Left kidney (tissue), 8 donors: ENCODE results near the gene ST3GAL3. TPM values are rescaled to one million over a fixed set of nuclear protein-coding genes. Genes with fewer than 3 reads are reported as not detected.

Source experiments
- DNase-seq: peaks from one replicate; pipeline ENCODE4 v3.0.0-alpha.2; 2013
- long read RNA-seq, 8 donors: transcript quantifications; one replicate each; lab custom pipeline, GENCODE V29; 2026
- polyA plus RNA-seq: library from polyadenylated mRNA; unstranded; fragments of 120-200 nt; gene quantifications from one replicate; pipeline ENCODE4 v1.2.1, GENCODE V29; 2013; ENCODE audit not compliant: insufficient read length

ST3GAL3 gene, protein sequence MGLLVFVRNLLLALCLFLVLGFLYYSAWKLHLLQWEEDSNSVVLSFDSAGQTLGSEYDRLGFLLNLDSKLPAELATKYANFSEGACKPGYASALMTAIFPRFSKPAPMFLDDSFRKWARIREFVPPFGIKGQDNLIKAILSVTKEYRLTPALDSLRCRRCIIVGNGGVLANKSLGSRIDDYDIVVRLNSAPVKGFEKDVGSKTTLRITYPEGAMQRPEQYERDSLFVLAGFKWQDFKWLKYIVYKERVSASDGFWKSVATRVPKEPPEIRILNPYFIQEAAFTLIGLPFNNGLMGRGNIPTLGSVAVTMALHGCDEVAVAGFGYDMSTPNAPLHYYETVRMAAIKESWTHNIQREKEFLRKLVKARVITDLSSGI
- 25.4 TPM for polyA plus RNA-seq
- long read RNA-seq, donor 1, partial matches to known transcripts: 0 of 11 reads
- long read RNA-seq, donor 1, other reads (novel, unspliced or antisense): 0 of 11 reads
- long read RNA-seq, donor 2, partial matches to known transcripts: 0 of 5 reads
- long read RNA-seq, donor 2, other reads (novel, unspliced or antisense): 0 of 5 reads
- long read RNA-seq, donor 3, partial matches to known transcripts: 0 of 6 reads
- long read RNA-seq, donor 3, other reads (novel, unspliced or antisense): 0 of 6 reads
- long read RNA-seq, donor 4: 0 reads
- long read RNA-seq, donor 5, partial matches to known transcripts: 0 of 6 reads
- long read RNA-seq, donor 5, other reads (novel, unspliced or antisense): 0 of 6 reads
- long read RNA-seq, donor 6, transcript ST3GAL3-205 (12 exons, 2,299 nt): major isoform, 9 of 14 reads
- long read RNA-seq, donor 6, partial matches to known transcripts: 0 of 14 reads
- long read RNA-seq, donor 6, other reads (novel, unspliced or antisense): 0 of 14 reads
- long read RNA-seq, donor 7, transcript ST3GAL3-205 (12 exons, 2,299 nt): major isoform, 7 of 15 reads
- long read RNA-seq, donor 7, partial matches to known transcripts: 0 of 15 reads
- long read RNA-seq, donor 7, other reads (novel, unspliced or antisense): 0 of 15 reads
- long read RNA-seq, donor 8, partial matches to known transcripts: 0 of 2 reads
- long read RNA-seq, donor 8, other reads (novel, unspliced or antisense): 0 of 2 reads

DNA sequence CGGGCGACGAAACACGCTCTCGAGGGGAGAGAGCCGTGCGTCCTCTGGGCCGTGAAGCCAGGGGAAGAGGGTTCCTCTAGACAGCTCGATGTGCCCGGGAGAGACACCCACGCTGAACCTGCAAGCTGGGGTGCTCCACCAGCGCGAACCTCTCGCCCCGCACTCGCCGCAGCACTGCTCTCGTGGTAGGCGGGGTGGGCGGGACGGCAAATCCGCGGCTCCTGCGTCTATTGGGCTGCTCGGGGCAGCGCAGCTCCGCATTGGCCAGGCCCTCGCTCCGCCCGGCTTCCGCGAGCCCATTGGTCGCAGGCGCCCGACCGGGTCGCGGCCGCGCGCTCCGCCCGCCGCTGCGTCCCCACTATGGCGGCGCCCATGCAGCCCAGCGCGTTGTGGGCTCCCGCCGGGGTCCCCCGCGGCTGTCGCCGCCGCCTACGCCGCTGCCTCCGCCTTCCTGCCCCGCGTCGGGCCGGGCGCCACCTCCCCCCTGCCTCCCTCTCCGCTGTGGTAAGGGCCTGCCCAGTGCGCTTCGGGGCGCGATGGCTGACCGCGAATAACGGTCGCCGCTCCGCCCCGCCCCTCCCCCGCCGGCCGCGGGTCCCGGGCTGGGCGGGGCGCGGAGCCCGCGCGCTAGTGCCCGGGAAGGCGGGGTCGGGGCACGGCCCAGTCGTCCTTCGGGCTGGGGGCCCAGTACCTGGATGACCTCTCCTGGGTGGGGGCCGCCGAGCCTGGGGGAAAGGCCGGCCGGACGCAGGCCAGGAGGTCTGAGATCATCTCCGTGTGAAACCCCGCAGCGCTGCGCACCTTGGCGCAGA, at the start of gene ST3GAL3:
Gene ST3GAL3 (plus strand): TSS at position 347 of the 812 bp plus-strand sequence. CDS start 28,727 bp downstream, outside the sequence.
- peak; percentile 87 for DNase-seq

DNA sequence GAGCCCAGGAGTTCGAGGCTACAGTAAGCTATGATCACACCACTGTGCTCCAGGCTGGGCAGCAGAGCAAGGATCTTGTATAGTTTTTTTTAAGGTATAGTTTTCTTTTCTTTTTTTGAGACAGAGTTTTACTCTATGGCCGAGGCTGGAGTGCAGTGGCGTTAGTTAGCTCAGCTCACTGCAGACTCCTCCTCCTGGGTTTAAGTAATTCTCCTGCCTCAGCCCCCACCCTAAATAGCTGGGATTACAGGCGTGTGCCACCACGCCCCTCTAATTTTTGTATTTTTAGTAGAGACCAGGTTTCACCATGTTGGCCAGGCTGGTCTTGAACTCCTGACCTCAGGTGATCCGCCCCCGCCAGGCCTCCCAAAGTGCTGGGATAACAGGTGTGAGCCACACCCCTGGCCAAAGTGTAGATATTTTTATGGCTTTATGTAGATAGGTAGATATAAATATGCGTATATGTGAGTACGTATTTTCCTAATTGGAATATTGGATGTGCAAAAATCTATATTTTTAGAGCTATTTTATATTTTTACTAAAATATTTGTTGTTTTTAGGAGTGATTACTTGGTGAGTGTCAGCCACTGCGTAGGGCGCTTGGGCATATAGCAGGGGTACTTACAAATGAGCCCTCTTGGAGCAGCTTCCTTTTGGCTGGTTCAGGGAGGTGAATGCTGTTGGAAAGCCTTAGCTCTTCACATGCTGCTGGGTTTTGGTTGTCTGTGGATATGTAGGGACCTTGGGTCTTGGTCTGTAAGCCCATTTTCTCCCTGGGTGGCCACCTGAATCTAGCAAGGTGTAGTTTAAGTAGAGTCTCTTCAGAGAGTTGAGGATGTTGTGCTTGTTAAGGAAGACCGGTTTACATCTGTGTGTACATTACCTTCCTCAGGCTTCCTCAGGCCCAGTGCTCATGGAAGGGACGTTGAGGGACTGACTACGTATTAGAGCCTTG, 47.8 kb upstream of the ST3GAL3 start:
- DNase-seq: no peak

DNA sequence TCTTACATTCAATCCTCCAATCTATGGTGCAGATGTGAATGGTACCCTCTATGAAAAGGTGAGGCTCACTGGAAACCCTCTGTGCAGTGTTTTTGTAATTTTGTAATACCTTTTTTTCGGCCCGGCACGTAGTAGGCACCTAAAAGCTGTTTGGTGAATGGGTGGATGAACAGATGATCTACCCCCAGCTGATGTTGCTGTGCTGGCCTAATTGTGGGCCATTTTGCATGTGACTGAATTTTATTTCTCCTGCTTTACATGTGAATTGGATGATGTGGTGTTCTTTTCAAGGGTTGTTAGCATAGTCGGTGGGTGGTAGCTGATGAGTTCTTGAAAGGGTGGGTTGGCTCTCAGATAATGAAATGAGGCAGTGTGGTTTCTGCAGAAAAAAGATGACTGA, 47.0 kb upstream of the ST3GAL3 start:
- no peak for DNase-seq

DNA sequence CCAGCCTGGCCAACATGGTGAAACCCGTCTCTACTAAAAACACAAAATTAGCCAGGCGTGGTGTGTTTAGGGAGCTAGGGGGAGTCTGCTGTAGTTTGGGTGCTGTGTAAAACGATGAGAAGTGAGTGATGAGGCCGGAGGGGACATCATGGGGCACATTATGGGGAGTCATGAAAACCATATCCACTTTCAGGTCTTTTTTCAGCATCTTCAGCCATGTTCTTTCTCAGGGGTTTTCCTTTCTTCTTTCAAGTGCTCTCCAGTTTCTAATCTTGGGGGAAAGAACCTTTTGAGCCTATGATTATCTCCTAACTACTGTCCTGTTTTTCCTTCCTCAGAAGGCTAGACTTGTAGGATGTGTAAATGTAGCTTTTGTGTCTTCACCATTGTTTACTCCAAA, 43.0 kb upstream of the ST3GAL3 start:
- no peak for DNase-seq

DNA sequence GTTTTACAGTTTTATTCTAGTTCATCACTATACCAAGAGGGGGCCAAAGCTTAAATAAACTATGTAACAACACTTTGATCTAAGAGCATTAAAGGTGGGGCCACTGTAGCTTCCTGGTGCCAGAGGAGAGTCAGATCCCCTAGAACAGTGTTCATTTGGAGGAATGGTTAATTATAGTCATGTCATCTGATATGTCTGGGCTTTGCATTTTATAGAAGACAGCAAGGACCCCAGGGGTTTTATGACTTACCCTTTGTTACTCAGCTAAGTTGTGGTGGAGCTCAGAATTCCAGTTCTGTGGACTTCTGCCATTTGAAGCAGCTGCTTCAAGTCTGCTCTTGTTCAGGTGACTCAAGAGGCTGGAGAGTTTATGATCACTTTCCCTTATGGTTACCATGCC, 40.7 kb upstream of the ST3GAL3 start:
- DNase-seq: no peak

DNA sequence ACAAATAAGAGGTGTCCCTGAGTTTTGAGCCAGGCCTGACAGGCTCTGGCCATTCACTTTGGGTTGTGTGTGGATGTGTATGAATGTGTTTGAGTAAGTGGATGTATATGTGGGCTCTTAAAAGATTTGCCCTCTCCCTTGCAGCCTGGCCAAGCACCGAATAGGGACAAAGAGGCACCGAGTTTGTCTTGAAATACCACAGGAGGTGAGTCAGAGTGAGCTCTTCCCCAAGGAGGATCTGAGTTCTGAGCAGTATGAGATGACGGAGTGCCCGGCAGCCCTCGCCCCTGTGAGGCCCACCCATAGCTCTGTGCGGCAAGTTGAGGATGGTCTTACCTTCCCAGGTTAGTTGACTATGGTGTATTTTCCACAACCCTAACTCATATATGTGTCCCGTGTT, 38.4 kb upstream of the ST3GAL3 start:
- DNase-seq: no peak

DNA sequence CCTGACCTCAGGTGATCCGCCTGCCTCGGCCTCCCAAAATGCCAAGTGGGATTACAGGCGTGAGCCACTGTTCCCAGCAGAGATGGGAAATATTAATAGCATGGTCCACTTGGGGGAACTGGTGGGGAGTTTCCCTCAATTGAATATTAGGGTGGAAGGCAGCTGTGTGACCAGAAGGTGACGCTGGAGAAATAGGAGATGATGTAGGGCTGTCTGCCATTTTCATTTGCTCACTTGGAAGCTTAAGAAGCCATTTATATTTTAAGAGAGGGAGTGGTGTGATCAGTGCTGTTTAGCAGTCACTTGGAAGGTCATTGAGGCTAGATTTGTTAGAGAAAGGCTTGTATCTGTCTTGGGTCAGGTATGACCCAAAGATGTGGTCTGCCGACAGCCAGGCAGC, 37.5 kb upstream of the ST3GAL3 start:
- no peak for DNase-seq

DNA sequence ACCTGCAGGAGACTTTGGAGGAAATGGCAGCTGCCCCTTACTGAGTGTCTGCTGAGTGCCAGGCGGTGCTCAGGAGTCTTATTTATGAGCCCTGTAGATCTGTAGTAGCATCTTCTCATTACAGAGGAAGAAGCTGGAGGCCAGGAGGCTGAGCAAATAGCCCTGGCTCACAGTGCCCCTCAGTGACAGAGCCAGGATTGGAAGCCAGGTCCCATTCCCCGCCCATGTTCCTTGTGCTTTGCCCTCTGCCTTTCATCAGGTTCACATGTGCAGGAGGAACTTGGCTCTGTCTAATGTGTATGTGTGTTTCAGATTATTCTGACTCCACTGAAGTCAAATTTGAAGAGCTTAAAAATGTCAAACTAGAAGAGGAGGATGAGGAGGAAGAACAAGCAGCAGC, 36.1 kb upstream of the ST3GAL3 start:
- no peak for DNase-seq

DNA sequence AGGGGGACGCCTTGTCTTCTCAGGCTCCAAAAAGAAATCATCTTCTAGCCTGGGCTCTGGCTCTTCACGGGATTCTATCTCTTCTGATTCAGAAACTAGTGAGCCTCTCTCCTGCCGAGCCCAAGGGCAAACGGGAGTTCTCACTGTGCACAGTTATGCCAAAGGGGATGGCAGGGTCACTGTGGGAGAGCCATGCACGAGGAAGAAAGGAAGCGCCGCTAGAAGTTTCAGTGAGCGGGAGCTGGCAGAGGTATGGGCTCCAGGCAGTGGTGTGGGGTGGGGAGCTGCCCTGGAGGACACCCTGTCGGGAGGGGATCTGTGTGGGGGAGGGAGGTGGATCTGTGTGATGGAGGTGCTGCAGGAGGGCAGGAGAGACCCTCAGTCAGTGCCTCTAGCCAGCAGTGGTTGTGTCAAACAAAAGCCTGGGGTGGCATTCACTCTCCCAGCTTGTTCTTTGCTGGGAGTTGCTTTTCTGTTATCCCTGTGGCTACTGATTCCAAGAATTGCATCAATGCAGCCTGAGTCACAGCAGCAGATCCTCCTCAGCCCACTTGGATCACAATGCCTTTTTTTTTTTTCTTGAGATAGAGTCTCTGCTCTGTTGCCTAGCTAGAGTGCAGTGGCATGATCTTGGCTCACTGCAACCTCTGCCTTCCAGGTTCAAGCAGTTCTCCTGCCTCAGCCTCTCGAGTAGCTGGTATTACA, 35.6 kb upstream of the ST3GAL3 start:
- DNase-seq: no peak

DNA sequence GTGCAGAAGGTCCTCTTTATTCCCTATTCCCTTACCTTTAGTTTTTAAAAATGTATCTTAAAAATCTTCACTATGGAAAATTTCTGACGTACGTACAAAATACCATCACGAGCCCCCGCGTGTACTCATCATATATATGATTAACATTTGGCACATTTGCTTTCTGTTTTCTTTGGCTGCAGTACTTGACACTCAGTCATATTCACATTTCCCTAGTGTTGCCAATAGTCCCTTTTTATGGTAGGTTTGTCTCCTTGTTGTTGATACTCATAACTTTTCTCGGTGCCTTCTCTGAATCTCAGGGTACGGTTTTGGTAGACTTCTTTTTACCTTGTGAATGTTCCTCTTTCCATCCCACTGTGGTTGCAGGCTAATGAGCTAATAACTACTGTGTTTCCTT, 34.1 kb upstream of the ST3GAL3 start:
- DNase-seq: no peak

DNA sequence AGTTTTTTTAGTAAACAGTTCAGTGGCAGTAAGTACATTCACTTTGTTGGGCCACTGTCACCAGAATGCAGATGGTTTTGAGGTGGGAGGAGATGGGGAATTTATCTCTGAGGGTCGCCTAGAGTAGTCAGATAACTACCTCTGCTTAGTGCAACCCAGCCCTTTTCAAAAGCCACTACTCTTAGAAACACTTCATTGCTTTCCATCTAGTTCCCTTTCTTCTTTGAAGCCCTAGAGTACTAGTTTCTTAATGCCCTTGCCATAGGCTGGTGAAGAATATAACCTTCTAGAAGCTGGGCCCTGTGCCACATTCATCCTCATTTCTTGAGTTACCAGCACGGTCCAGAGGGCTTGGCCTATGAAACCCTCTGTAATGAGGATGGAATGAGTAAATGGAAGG, 28.4 kb upstream of the ST3GAL3 start:
- no peak for DNase-seq

DNA sequence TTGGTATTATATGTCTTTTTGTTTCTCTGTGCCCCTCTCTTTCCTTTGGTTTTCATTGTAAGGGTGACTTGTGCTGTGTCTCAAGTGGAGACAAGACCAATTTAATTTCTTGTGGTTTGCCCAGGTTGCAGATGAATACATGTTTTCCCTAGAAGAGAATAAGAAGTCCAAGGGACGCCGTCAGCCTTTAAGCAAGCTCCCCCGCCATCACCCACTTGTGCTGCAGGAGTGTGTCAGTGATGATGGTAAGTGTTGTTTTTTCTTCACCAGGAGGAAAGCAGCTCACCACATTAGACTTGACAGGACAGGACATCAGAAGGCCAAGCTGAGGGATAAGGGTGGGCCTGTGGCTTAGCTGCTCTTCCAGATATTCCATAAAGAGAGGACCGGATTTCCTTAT, 23.8 kb upstream of the ST3GAL3 start:
- no peak for DNase-seq

DNA sequence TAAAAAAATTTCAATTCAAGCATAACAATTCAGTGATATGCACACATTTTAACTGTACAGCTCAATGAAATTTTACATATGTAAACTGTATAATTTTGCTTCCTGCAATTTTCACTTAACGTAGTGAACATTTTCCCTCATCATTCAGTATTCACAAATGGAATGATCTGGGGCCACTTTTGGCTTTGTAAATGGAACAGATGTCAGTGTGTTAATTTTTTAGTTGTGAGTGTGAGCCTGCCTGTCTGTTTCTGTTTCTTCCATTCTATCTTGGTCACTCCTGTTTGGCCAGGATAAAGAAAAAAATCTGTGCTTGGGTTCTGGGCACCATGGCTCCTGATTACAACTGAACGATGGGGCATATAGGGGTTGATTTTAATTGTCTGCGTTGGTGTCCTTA, 20.5 kb upstream of the ST3GAL3 start:
- no peak for DNase-seq

DNA sequence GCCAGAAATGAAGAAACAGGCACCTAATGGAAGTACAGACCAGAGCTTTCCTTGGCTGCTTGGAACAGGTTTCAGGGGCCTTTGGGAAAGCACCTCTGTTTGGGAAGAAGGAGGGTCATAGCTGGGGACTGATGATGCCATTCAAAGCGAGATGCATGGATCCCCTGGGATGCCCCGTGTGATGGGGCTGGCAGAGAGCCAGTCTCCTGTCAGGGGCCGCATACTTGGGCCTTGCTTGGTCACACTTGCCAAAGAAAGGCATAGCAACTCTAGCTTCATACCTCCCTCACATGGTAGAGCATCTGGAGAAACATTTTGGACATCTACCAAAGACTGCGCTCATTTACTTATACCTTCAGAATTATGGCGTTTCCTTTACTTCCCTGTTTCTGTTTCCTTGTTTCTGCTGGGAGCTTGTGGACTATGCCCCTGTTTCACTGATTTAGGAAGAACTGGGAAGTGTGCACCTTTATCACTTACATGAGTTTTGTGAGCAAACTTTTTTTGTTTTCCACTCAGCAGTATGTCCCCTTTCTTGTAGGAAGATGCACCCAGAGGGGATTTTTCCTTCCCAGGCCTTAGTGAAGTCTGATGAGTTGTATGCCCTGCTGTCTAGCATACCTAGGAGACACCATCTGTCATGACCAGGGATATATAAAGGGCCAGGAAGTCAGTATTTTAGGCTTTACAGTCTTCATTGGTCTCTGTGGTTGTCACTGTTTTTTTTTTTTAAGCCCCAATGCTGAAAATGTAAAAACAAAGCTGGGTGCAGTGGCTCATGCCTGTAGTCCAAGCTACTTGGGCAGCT, 19.8 kb upstream of the ST3GAL3 start:
- DNase-seq: no peak

DNA sequence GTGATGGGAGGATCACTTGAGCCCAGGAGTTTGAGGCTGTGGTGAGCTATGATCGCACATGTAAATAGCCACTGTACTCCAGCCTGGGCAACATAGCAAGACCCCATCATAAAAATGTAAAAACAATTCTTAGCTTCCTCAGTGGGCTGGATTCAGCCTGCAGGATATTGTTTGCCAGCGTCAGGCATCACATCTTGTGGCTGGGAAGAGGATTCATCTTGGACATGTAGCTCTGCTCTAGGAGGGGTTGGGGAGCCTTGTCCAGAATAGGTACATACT, 19.3 kb upstream of the ST3GAL3 start:
- no peak for DNase-seq

DNA sequence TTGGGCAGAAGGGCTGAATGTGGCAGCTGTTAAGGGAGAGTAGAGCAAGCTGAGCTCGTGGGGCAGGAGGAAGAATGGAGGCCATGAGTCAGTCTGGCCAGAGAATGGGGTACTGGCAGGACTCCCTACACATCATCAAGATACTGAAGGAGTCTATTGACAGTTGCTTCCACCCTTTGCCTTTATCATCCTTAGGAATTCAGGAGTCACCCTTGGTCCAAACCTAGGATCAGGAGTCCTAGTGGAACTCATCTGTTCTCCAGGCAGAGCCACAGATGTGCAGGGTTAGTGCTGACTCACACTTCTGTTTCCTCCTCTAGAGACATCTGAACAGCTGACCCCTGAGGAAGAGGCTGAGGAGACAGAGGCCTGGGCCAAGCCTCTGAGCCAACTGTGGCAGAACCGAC, 18.7 kb upstream of the ST3GAL3 start:
- no peak for DNase-seq

DNA sequence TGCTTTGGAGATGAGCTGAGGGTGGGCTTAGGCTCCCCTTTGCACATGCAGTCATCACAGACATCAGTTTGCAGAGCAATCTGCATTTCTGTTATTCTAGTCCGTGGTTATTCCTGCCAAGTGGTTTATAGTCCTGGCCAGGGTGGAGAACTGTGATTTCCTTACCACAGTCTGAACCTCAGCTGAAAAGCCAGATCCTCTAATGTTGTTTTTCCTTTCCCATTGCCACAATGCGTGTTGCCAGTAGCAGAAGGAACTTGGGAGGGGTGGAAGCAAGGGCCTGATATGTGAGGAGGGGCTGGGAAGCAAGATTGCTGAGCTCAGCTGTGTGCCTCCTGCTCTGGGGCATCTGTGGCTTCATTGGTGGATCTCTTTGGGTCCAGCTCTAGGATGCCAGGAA, 18.0 kb upstream of the ST3GAL3 start:
- no peak for DNase-seq

DNA sequence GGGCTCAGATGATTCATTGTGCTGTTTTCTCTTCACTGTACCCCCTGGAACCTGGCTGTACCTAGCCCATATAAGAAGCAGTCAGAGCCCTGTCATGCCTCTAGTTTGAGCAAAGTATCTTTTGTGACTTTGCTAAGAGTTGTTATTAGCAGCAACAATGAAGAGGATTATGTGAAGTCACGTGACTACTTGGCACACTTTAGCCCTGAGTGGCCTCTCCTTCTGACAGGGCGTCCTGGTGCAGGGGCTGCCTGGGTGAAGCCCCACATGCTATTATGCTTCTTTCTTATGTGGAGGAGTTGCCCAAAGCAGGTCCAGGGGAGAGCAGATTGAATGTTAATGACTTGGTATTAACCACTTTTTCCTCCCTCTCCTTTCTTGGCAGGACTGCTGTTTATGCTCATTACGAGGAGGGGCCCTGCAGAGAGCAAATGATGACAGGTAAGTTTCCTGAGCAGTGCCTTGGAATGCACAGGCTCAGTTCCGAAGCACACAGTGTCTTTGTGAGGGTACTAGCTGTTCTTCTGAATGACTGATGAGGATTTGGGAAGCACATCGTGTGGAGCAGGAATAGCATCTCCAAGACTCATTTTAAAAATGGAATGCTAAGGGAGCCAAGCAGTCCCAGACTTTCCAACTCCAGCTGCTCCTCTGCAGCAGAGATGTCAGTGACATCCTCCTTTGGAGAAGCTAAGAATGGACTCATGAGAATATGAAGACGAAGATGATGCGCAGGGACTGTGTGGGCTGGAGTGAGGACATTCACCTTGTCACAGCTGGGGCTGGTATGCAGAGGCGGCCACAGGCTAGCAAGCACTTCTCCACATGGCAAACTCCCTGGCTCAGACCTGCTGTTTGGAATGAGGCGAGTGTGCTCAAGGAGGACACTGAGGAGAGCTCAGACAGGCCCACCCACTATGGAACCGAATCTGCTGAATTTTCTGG, 15.2 kb upstream of the ST3GAL3 start:
- no peak for DNase-seq
